T-helper 1 cell treated with Interleukin-12 subunit alpha and Interleukin-12 subunit beta and Interleukin-4 antibody, amounts not matched to agents 30 ng/mL and 1 ng/mL, for 36 hours (primary cell): Measurements from ENCODE around the gene MOSPD3. TPM values are rescaled to one million over a fixed set of nuclear protein-coding genes. Genes with fewer than 3 reads are reported as not detected.

Source experiments
- intact Hi-C: fragments of 100-400 bp; cut with micrococcal nuclease; formaldehyde crosslinking; loops from one replicate; pipeline ENCODE4 v1.15.1; 2024
- total RNA-seq: library from RNA; stranded (reverse); gene quantifications from 2 replicates; pipeline ENCODE4 v1.2.3, GENCODE V29; 2022

The MOSPD3 gene
- total RNA-seq, 1 donor from 2014 or later = 44.0 TPM

DNA sequence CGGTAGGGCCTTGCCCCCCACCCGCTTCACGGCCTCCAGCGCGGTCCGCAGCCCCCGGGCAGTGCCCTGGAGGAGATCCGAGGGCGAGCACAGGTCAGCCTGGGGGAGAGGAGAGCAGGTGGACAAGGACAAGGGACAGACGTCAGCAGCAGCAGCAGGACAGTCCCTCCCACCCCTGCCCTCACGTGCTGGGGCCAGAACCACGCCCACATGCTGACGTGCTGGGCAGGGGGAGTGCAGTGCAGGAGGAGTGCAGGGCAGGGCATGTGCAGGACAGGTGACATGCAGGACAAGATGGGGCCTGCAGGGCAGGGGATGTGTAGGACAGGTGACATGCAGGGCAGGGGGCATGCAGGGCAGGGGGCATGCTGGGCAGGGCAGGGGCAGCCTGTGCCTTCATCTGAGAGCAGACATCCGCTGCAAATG lies 37.1 kb upstream of the MOSPD3 start:
- intact Hi-C loops = no loop called here

DNA sequence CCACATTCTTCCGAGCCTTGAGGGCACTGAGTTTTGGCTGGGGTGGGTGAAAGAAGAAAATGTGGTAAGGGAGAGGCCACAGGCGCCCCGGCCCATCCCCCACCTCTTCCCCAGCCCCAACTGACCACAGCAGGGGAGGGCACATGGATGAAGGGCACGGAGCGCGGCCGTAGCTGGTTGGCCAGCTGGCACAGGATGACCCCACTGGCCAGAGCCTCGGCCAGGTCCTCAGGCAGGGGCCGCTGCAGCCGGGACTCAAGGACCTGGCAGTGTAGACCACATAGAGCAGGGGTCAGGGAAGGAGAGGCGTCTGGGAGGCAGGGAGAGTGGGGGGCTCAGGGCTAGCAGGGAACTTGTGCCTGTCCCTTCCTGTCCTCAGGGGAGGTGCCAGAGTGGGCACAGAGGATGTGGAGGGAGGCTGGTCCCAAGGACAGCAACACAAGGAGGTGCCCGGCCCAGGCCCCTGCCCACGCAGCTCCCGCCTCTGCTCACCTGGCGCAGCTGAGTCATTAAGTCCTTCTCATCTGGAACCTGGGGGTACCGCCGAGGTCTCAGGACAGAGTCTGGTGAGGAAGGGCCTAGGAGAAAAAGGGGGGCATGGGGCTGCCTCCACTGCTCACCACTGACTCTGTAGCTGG lies 36.5 kb upstream of the MOSPD3 start:
- intact Hi-C loops = no loop called here

DNA sequence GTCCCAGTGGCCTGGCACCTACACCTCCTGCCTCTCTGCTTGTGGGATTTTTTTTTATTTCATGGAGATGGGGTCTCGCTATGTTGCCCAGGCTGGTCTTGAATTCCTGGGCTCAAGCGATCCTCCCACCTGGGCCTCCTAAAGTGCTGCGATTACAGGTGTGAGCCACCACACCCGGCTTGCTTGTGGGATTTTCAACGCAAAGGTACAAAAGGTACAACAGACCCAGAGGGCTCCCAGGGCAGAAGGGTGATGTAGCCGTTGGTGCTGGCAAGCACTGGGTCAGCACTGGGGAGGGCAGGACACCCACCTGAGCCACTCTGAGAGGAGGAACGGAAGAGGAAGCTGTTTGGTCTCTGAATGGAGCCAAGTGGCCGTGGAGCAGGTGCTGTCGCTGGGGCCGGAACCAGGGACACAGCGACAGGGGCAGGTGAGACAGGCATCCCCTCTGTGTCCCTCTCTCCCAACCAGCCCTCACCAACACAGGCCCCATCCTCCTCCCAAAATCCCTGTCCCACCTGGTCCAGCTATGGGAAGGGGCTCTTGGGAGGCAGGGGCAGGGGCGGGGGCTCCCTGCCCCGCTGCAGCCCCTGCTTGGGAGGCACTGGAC lies 35.9 kb upstream of the MOSPD3 start:
- intact Hi-C loops = no loop called here

DNA sequence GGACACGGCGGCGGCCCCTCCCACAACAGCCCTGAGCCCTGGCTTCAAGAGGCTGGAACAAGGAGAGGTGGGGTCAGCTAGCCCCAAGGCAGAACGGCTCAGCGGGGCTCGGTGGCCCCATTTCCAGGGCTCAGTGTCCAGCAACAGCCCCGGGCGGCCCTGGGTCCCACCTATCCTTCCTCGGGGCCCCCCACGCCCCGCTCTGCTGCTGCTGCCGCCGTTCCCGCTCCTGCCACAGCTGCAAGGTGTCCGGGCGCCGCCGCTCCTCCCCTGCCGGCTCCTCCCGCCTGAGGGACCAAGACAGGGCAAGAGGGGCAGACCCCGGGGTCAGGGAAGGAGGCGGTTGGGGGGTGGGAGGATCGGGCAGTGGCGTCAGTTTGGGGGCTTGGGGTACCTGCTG lies 35.2 kb upstream of the MOSPD3 start:
- intact Hi-C loops = no loop called here

DNA sequence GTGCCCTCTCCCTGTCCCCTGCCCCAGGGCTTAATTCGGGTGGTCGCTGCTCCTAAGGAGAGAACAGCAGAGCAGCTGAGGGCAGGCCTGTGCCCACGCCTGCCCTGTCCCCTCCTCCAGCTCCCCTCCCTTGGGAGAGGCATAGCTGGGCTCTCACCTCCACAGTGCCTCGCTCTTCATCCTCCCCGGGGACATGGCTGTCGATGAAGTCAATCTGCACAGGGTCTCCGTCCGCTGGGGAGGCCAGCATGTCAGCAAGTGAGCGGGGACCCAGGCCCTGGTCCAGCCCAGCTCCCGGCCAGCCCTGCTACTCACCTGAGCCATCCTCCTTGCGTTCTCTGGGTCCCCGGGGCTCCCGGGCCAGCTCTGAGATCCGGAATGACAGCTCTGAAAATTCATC lies 34.8 kb upstream of the MOSPD3 start:
- intact Hi-C loops = no loop called here

DNA sequence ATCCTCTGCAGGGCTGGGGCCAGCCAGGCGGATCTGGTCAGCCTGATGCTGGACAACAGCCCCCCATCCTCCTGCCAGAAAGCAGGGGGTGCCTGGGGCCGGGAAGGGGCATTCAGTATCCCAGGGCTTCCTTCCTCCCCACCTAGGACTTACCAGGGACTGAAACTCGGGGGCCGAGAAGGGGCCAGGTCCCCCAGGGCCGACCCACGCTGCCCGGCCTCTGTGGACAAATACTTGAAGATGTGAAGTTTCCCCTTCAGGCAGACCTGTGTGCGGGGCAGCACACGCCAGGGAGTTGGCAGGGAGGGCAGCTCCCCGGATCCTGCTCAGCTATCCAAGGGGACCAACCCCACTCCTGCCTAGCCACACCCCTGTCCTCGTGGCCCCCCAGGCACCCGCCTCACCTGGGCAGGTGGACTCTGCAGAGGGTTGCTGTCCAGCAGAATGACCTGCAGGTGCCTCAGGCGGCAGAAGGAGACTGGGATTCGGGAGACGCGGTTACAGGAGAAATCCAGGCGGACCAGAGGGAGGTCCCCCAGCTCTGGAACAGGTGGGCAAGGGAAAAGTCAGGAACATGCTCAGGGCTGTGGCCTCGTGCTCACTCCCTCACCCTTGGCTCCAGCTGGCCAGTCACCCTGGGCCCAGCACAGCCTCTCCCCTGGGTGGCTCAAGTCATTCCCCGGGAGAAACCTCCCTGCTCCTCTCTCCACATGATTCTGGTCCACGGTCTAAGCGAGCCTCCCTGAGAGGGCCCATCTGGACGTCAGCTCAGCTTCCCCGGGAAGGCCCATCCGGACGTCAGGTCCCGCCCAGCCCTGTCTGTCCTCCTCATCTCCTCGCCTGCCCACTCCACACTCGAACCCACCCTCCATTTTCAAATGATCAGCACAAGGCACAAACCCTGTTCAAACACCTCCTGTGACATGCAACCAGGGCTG lies 33.8 kb upstream of the MOSPD3 start:
- intact Hi-C loops = no loop called here

DNA sequence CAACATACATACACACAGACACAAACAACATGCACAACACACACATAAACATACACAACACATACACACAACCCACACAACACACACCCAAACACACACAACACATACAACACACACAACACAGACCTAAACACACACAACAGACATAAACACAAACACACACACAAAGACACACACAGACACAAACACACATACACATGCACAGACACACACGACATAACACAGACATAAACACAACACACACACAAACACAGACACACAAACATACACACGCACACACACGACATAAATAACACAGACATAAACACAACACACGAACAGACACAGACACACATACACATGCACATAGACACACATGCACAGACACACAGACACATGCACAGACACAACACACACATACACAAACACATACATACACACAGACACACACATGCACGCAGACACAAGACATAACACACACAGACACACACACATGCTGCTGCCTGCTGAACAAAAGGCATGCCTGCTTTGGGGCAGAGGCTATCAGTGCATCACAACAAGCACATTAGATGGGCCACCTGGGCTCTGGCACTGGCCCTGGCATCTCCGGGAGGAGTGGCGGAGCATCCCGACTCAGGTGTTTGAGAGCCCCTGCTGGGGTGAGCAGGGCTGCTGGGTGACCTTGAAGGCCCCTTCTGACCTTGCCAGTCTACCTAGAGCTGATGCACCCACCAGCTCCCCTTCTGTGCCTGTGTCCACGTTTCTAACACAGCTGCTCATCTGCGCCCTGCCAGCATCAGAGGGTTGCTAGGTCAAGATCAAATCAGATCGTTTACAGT lies 31.7 kb upstream of the MOSPD3 start:
- intact Hi-C loops = loop anchor here (10.0 kb wide), 1 partner anchor 306 kb away; no protein-coding TSS in a partner anchor

DNA sequence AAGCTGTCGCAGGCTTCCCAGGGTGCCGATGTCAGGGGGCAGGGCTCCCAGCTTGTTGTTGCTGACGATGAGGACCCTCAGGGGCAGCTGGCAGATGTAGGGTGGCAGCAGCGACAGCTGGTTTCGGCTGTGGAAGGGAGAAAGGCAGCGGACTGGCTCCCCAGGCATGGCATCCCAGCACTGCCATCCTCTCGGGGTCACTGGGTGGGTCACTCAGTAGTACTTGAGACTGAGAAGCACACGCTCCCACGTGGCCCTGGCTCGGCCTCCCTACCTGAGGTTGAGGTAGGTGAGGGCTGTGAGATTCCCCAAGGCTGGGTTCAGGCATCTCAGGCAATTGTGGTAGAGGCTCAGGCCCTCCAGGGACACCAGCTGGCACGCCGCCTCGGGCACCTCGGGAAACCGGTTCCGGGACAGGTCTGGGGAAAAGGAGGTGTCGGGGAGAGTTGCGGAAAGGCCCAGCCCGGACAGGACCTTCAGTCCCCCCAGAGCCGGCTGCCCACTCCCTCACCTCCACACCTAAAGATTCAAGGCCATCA lies 30.2 kb upstream of the MOSPD3 start:
- intact Hi-C loops = loop anchor here (10.0 kb wide), 1 partner anchor 307 kb away; no protein-coding TSS in a partner anchor

DNA sequence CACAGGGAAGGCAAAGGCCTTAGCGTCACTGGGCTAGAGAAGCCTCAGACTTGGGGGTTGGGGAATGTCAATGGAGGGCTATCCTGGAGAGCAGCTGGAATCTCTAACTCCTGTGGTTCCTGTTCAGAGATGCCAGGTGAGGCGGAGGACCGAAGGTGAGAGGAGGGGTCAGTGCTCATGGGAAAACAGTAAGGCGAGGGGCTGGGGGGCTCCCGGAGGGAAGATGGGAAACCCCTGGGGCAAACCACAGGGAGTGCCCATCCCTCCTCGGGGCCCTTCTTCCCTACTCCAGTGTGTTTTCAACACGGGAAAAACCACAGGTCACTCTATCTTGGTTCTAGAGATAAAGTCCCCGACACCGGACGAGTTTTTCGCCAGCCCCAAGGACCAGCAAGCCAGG lies 29.7 kb upstream of the MOSPD3 start:
- intact Hi-C loops = loop anchor here (1.0 to 10.0 kb wide), 2 partner anchors 12 to 308 kb away; no protein-coding TSS in a partner anchor

DNA sequence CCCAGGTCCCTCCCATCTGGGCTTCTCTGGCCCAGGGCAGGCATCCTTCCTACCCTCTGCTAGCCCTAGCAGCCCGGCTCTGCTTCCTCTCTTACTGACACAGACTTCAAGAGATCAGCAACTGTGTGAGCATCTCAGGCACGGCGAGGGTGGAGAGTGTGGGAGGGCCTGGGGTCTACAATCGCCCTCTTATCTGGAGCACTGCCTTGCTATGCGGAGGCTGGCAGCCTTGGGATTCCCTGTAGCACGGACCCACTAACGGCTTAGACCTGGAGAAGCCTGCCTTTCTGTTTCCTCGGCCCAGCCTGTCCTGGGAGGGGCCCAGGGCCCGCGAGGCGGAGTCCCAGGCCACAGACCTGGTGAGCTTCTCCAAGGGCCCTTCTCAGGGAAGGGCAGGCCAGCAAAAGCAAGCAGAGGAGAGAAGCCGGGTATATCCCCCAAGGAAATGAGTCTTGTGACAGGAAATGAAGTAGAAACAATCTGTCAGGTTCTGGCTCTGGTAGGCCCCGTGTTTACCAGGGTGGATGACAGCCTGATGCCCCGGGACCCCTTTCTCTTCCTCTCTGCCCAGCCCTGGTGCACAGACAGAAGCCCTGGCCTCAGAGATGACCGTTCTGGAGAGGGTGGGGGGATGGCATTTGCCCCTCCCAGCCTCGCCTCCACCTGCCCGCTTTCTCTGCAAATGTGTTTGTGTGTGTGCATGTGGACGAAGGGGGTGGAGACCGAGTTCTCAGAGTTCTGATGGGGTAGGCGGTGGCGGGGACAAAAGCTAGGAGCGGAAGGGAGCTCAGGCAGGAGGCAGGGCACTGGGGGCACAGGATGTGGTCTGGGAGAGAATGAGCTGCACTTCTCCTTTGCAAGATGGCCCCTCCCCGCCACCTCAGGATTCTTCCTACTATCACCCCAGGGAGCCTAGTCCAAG lies 28.9 kb upstream of the MOSPD3 start:
- intact Hi-C loops = loop anchor here (1.0 to 10.0 kb wide), 2 partner anchors 13 to 309 kb away; no protein-coding TSS in a partner anchor

DNA sequence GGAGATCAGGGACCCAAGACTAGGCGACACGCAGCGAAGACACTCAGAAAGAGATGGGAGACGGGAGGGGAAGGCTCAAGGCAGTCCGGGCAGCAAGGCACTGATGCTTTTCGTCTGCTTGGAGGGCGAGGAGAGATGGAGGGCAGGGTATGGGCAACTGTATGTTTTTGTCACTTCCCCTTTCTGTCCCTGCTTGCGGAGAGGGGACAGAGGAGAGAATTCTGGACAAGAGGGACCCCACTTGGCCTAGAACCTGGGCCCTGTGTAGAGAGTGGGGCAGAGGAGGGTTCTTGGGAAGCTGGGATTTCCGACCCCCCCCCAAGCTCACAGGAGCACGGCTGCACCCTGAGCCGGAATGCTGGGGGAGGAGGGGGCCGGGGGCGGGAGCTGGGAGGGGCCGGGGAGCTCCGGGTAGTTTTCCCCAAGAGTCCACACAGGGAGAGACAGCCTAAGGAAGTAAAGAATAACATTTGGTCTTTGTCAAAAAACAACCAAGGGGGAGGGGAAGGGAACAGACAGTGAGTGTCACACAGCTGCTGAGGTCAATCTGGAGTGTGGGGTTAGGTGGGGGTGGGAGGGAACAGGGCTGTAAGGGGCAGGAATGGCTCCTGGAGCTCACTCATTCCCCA lies 28.2 kb upstream of the MOSPD3 start:
- intact Hi-C loops = loop anchor here (10.0 kb wide), 1 partner anchor 309 kb away; no protein-coding TSS in a partner anchor

DNA sequence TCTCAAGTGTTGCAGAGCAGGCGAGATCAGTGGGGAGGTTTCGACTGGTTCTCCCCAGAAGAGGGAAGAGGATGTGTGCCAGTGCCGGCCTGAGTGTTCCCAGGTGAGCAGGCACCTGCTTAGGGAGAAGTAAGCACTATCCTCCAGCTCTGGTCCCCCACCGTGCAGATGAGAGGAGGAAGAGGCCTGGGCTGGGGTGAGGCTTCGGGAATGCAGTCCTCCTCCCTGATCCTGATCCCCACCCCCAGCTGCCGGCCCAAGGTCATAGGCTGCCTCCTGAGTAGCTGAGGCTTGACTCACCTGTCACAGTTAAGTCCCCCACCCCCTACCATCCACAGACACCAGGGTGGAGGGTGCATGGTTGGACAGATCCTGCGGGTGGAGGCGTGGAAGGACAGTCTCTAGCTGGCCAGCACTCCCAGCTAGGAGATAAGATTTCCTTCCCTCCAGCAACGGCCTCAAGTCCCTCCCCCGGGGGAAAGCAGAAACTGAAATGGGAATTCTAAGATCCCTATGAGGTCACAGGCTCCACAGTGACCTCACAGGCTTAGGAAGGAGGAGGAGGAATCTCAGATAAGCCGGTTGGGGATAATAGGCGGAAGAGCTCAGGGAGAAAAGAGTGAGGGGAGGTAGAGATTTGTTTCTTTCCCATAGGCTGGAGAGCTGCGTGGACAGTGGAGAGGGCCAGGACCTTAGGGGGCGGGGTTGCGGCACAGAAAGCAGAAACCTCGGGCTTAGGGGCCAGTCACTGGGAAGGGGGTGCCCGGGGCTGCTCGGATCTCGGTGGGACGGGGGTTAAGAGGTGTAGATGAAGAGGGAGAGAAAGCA lies 27.4 kb upstream of the MOSPD3 start:
- intact Hi-C loops = loop anchor here (1.0 to 10.0 kb wide), 2 partner anchors 304 to 310 kb away; partner anchors contain the start of gene UFSP1

DNA sequence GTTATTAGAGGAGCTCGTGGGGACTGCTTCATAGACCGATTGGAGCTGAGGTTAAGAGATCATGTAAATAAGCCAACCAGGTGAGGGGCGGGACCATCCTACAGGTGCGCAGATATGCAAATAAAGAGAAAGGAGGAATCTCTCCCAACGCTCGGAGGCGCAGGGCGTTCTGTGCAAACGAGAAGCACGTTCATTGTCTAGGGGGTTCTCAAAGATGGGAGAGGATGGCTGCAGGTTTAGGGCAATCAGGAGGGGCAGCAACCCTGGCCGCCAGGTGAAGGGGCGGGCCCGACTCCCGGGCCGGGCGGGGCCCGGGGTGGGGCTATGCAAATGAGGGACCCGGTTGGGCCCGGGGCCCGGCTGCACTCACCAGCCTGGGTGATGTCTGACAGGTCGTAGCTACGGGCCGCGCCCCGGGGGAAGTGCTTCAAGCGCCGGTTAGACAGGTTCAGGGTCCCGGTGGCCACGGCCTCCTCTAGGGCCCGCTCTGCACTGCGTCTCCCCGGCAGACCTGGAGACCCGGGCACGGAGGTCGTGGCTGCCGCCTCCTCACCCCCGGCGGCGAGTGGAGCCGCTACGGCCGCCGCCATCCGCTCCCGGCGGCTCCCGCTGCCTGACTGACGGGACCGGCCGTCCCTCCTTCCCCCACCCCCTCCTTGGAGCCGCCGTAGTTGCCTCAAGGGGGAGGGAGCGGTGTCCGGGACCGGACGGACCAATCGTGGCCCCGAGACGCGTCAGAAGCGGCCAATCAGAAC lies 26.7 kb upstream of the MOSPD3 start, which contains the start of gene LRCH4:
TSS of gene LRCH4 (minus strand) at position 619 of the 755 bp plus-strand sequence. CDS start at position 590, 29 bp downstream.
- intact Hi-C loops = loop anchor here (1.0 to 10.0 kb wide), 17 partner anchors 19 to 484 kb away; partner anchors contain the start of genes AP4M1, CNPY4, GNB2 and MCM7

DNA sequence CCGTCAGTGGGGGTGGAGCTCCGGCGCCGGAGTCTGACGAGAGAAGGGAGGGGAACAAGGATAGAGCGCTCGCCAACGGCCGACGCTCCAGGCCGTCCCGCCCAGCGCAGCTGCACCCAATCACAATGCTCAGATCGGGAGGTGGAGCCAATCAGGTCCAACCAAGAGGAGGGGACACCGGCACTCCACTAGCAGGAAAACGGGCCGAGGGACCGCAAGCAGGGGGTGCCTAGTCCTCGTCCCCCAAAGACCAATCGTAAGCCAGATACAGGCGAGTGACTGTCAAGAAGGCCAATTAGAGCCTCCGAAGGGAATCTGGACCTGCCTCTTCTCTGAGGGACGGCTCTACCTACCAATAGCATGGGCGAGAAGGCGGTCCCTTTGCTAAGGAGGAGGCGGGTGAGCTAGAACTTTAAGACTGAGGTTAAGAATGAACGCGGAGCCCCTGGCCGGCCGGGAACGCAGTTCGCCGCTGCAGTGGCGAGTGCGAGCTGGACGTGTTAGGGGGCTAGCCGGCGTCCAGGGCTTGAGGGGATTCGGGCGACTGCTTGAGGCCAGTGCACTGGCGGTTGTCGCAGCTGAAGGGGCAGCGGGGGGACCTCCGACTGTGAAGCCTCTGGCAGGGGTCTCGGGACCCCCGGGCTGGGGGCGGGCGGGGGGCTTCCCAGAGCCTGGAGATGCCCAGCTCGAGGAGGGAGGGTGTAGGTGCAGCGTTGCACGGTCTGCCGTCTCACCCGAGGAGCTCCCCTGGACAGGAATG lies 25.9 kb upstream of the MOSPD3 start, which contains the start of gene FBXO24:
TSS of gene FBXO24 (plus strand) at position 63 of the 760 bp plus-strand sequence. CDS start at position 361, 298 bp downstream.
- intact Hi-C loops = loop anchor here (1.0 to 10.0 kb wide), 16 partner anchors 18 to 485 kb away; partner anchors contain the start of genes AP4M1, CNPY4, GNB2 and MCM7

DNA sequence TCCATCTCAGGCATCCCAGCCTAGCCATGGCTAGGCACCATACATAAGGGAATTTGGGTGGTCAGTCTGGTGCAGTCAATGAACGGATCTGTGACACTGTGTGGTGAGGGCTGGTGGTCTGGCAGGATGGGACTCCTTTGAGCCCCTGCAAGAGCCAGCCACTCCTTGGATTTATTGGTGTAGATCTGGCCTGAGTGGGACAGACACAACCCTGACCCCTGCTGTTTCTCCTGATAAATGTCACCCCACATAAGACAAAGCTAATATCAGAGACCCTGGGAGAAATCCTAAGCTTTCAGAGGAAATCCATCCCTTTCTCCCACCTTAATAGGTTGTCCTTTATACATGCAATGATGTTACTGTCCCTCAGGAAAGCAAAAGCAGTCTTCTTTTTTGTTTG lies 23.9 kb upstream of the MOSPD3 start:
- intact Hi-C loops = loop anchor here (10.0 kb wide), 1 partner anchor 314 kb away; no protein-coding TSS in a partner anchor
